Kasumi-1 (cell line): ENCODE data around the gene RNF41.
"Not testable (repeated sequence)": the region's sequence is repeated elsewhere in the genome, so short reads cannot be mapped to it uniquely, and the experiment has no call there.

ENCODE experiments used
- DNase-seq, 2 experiments: peaks; one replicate each; lab custom pipeline; 2025; lab: John Stamatoyannopoulos, UW

The RNF41 gene

DNA sequence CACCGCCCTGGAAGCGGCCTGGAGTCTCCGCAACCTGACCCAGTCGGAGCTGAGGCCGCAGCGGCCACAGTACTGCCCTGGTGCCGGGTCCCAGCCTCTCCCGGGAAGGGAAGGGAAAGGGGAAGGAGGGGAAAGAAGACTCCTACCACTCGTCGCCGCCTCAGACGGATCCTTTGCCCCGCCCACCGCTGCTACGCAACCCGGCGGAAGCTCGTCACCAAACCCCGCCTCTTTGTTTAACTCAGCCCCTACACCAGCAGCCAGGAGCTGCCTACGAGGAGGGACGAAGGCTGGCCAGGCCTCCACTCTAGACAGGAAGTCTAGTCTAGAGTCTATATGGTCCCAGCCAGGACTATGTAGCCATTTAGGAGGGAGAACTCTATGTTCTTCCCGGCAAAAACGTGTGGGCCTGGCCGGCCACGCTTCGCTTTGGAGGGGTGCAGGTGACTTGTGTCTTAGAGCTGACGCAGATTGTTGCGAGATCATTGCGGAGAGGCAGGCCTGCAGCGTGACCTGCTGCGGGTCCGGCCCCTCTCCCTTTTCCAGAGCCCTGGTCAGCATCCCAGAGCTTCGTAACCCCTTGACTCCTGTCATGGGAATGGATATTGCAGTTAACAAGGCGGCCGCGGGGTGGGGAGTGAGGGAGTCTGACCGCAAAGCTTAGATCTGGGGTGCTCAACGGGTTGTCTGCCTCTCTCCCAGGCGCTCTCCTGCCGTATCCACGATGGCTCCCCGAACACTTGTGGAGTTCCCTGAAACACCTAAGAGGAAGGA lies at the start of gene RNF41:
RNF41 (minus strand) TSS at position 166 of the 774 bp plus-strand sequence. CDS start 7,875 bp downstream, outside the sequence.
- DNase-seq: peak; percentile 97

DNA sequence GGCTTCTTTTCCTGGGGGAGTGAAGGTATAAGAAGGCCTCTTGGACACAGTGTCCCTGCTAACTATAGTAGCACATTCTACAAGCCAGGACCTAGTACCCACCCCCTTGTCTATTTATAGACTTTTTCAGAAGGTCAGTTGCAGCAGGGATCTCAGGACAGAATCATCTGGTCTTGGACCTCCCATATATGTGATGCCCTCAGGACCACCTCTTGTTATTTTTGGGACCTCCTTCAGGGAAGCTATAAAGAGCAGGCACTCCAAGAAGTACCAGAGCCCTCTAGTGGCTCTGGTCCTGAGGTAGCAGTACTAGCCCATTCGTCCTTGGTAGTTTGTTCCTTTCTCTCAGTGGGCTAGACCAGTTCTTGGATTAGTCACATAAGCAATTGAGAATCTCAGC lies 49.3 kb upstream of the RNF41 start:
- peak; percentile 66 to 86 for DNase-seq

DNA sequence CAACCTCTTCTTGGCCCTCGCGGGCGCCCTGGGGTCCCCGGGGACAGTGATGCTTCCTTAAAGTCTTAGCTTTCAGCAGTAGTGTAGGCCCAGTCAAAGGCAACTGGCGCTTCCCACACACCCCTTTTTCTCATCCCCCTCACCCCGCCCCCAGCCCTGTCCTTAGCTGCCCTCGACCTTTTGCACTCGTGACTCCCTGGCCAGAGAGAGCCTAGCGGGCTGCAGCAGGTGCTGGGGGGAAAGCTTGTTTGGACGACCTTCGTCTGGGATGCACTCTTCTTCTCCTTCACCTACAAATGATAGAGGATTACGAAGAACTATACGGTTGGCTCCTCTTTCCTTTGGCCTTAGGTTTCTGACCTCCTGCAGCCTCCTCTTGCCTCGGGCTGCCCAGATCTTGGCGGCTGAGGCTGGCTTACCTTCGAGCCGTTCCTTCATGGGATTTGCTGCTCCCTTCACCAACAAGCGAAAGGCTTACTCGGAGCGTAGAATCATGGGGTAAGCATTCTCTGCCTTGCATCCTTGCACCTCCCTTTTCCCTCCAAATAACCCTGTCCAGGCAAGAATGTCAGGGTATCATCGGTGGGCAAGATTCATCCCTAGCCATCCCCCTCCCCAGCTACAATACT lies 45.8 kb upstream of the RNF41 start:
- no peak for DNase-seq

DNA sequence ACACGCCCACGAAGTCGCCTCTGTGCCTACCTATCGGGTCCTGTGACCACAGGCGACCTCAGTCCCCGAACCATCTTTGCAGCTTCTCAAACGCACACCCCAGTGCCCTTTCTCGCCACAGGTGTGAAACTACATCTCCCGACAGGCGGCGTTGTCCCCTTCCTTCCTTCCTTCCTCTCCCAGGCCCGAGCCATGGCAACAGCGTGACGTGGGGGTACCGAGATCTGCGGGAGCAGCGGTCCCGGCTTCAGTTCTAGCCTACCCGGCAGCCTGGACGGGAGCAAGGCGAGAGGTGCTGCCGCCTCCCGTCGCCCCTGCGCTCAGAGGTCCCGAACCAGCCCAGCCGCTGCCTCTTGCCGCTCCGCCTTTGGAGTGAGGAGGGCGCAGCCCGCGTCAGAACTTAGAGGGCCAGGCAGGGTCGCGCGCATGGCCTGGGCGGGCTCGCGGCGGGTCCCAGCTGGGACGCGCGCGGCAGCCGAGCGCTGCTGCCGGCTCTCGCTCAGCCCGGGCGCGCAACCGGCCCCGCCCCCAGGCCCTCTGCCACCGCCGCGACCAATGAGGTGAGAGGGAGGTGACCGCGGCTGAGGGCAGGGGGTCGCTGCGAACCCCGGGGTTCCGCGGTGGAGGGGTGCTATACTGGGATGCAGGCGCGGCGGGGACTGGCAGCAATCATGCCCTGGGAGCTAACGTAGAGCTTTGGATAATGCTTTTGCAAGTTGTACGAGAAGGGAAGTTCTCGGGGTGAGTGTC lies 45.1 kb upstream of the RNF41 start, which contains the start of gene COQ10A:
COQ10A (plus strand) TSS at position 250 of the 750 bp plus-strand sequence; CDS start at position 427, 177 bp downstream.
- peak; percentile 87 to 91 for DNase-seq

DNA sequence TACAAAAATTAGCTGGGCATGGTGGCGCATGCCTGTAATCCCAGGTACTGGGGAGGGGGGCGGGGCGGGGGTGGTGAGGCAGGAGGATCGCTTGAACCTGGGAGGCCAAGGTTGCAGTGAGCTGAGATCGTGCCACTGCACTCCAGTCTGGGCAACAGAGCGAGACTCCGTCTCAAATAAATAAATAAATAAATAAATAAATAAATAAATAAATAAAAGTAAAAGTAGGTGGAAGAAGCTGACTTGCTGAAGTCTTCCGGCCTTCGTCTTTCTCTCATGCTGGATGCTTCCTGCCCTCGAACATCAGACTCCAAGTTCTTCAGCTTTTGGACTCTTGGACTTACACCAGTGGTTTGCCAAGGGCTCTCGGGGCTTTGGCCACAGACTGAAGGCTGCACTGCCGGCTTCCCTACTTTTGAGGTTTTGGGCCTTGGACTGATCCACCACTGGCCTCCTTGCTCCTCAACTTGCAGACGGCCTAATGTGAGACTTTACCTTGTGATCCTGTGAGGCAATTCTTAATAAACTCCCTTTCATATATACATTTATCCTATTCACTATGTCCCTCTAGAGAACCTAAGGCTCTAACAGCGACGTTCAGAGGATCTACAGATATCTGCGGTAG lies 44.5 kb upstream of the RNF41 start:
- not testable (repeated sequence) for DNase-seq

DNA sequence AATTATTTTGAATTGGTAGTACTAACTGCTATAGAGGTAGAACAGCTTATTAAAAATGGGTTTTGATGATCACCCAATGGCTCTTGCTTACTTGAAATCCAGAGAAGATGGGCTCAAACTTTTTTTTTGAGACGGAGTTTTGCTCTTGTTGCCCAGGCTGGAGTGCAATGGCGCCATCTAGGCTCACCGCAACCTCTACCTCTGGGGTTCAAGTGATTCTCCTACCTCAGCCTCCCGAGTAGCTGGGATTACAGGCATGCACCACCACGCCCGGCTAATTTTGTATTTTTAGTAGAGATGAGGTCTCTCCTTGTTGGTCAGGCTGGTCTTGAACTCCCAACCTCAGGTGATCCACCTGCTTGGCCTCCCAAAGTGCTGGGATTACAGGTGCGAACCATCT lies 41.2 kb upstream of the RNF41 start:
- not testable (repeated sequence) for DNase-seq

DNA sequence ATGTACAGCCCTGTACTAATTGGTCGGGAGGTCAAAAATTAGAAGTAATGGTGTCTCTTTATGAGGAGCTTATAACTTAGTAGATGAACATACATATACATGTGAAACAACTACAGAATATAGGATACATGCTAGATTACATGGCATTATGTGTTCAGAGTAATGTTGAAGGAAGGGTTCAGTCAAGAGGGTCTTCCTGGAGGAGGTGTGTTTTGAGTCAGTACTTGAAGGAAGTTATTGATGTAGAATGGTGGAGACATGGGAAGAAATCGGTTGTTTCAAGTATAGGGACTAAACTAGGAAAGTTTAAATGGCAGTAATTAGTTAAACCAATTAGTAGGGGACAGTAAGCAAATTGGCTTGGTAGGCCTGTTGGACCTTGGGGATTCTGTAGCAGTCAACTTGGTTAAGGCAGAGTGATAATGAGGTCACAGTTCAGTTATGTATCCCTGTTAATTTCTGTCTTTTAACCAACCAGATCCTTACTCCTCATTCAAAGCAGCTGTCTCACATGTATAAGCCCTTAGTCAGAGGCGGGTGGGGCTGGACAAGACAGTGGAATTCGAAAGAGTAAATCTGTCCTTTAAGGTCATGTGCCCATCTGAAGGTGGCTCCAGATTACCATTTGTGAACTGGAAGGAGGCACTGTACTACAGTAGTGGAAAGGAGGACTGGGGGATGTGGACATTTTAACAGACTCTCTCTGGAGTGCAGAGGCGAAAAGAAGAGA lies 39.9 kb upstream of the RNF41 start:
- no peak for DNase-seq

DNA sequence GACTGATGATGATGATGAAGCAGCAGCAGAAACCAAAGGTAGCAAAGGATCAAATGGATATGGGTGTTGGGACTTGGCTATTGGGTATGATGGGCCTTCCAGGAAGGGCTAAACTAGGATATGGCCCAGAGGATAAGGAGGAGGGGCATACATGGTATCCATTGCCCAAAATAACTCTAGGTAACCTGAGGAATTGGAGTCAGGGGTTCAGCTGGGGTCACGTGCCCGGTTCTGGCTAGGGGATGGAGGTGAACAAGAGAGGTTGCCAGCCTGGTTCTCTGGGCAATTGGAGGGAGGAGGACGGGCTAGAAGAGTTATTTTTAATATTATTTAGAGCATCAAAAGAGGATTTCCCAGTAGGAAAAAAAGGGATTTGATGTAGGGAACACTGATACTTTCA lies 39.2 kb upstream of the RNF41 start:
- no peak for DNase-seq

DNA sequence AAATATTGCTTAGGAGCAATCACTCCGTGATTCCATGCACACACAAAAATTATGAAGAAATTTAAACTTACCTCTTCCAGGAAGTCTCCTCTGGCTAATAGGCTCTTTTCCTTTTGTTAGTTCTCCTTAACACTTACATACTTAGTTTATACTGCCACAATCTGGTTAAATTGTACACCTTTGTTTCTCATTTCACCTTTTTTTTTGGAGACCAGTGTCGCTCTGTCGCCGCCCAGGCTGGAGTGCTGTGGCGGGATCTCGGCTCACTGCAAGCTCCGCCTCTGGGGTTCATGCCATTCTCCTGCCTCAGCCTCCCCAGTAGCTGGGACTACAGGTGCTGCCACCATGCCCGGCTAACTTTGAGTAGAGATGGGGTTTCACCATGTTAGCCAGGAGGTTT lies 38.7 kb upstream of the RNF41 start:
- no peak for DNase-seq

DNA sequence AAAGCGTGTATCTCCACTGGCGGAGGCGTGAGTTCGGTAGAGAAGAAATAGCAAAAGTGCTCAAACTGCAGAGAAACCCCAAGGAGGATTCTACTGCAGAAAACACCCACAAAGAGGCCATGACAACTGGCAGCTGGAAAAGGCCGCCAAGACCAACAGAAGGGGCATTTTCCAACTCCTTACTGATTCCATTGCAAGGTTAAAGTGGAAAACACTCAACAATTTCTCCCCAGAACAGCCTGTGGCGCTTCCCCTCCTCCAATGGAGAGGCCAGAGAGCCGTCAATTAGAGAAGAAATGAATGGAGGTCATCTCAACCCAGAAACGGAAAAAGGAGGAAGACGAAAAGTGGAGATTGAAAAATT lies 37.1 kb upstream of the RNF41 start:
- DNase-seq: no peak

DNA sequence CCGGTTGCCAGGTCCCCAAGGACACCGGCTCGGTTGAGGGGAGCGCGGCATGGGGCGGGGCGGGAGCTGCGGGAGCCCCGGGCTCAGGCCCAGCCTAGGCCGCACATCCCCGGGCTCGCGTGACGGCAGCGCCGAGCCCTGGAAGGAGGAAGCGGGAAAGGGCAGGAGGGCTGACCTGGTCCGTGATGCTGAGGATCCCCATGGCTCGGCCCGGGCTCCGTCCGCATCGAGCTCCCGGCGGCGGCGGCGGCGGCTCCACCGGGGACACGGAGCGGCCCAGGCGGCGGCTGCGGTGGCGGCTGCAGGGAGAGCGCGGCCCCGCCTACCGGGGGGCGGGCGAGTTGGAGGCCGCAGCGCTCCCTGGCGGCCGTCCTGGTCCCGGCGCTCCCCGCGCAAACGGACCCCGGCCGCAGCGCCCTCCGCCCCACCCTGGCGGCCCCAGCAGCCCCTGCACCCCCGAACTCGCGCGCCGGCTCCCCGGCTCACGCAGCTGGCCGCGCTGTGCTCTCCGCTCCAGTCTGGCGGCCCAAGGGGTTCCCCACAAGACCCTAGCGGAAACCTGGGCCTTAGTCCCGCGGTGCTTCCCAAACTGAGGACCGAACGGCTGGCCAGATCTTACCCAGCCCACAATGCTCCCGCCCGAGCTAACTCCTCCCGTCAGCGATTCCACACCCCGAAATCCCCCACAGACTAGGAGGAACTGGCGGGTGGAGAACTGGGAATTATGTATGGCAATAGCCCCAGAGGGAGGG lies 36.5 kb upstream of the RNF41 start, which contains the start of gene ANKRD52:
ANKRD52 (minus strand) TSS at position 317 of the 752 bp plus-strand sequence; CDS start at position 202, 115 bp downstream.
- peak; percentile 73 to 77 for DNase-seq

DNA sequence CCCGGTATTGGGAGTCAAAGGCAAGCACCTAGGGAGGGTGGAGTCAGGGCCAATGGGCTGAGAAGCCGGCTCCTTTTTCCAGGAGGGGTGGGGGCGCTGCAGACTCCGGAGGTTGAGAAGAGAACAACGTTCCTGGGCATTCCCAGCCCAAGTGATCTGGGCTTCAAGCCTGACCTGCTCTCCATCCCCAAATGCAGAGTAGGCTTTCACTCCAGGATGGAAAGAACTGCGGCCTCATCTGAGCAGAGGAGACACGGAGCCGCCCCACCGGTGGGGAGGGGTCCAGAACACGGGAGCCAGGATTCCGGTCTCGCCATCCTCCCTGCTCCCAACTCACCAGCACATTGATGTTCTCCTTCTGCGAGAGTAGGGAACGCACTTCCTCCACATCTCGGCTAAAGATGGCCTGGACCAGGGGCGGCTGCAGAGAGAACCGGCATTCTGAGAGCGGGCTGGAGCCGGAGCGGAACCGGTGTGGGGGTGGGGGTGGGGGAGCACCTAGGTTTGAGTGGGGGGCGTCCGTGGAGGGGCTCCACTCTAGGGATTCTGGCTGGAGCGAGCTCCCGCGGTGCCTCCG lies 35.9 kb upstream of the RNF41 start:
- peak in 1 of 2 experiments; percentile 36 for DNase-seq

DNA sequence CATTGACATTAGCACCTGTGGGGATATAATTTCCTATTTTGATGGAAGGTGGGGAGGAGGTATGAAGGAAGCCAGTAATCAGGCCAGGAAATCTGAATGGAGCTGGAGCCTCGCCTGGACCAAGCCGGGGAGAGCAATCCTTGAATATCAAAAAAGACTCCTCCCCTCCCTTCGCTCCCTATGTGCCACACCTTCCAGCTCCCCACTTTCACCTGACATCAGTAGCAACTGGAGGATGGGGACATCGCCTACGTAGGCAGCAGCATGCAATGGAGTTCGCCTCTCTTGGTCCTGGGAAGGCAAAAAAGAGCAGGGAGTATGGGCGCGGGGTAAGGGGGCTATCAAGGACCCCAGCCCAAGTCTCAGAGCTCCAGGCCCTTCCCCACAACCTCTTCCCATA lies 35.3 kb upstream of the RNF41 start:
- no peak for DNase-seq

DNA sequence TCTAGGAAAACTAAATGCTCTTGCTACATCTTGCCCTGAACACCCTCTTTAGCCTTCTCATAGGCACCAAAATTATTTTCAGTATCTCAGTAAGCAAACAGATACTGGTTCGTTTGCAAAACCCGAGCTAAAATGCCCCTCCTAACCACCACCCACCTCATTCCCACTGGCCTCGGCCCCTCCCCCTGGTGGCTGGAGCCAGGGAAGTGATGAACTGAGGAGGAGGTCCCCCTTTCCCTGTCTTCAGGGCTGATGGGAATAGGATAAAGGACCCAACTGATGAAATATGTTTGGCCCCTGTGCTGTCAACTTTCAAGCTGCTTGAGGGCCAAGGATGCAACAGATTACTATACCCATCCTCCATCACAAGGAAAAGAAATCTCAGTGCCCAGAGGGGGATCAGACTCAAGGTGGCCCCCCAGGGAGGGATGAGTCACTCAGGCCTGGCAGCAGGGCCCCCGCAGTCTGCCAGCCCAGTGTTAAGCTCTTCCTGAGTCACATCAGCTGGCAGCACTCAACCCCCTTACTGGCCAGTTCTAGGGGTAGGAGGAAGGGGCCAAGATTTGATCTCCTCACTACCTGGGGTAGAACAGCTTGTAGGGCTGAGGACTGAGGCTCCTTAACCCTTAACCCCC lies 34.7 kb upstream of the RNF41 start:
- no peak for DNase-seq

DNA sequence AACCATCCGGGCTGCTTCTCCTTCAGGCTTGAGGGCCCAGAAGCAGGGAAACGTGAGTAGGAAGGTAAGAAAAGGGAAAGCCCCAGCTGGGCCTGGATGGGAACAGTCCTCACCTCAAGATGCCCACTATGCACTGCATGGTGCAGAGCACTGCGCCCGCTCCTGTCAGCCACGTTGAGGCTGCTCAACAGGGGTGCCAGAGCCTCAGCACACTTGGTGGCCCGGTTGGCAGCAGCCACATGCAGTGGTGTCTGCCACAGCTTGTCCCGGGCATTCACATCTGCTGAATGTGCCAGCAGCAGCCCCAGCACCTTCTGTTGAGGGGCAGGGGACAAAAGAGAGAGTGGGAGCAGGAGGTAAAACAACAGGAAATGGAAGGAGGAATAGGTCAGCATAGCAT lies 33.9 kb upstream of the RNF41 start:
- no peak for DNase-seq

DNA sequence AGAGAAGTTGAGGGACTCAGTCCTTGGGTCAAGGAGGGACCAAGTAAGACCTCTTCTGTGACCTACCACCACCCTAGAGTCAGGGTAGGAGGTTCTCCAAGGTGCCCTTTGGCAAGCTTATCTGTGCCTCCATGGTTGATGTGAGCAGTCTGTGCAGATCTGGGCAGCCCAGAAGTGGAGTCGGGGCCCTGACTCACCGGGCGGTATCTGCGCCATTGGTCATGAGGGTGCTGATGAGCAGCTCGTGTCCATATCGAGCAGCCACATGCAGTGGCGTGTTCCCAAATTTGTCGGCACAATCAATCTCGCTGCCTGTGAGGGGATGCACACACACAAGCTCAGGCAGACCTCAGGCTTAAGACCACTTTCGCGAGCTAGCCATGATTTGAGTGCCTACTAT lies 31.4 kb upstream of the RNF41 start:
- DNase-seq: no peak

DNA sequence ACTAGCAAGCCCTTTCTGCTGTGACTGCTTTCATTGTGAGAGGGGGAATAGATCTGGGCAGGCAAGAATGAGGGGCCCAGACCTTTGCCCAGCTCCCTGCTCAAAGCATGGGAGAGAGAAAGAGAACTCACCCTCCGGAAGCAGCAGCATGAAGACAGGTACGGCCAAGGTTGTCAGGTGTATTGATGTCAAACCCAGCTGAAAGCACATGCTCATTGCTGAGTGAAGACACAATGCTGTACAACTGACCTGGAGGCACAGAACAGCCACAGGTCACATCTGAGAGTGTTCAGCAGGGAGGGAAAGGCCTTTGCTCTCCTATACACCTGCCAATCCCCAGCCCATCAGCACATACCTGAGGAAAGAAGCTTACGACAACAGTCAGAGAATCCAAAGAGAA lies 30.9 kb upstream of the RNF41 start:
- no peak for DNase-seq

DNA sequence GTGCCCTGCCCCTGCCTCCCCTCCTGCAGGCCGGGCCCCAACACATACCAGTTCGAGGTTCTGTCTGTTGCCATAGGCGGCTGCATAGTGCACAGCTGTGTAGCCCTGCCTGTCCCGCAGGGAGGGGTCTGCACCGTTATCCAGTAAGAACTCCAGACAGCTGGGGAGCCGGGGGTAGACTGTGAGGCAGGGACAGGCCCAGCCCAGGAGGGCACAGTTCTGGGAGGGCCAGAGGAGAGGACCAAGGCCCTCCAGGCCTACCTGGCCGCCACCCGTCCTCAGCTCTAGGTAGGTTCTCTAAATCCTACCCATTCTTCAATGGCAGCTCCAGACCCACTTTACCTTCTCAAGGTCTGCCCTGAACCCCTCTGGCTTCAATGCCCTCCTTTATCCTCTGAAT lies 27.0 kb upstream of the RNF41 start:
- DNase-seq: no peak

DNA sequence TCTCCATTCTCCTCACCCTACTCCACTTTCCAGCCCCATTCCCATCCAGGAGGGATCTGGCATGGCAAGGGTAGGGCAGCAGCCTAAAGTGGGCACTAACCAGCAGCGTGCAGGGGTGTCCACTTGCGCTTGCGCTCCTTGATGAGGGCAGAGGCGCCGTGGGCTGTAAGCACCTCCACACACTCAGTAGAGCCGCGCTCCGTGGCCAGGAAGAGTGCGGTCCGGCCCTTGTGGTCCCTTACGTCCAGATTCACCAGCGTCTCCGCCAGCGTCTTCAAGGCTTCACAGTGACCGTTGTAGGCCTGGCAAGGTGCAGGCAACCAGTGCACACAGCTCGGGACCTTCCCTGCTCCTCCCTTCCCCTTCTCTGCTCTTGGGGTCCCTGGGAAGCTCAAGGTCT lies 26.2 kb upstream of the RNF41 start:
- no peak for DNase-seq

DNA sequence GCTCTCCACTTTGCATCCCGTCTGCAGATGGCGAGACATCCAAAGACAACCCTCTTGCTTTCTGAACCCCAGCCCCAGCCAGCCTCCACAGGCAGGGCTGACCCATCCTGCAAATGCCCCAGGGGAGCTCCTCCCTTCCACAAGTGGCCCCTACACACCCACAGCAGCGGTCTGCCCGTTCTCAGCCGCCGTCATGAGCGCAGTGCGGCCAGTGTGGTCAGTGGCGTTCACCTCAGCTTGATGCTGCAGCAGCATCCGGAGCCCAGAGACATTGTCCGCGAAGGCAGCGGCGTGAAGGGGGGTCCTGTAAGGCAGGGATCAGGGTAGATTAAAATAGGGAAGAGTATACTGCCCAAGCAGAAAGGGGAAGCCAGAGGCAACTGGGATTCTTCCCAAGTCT lies 22.8 kb upstream of the RNF41 start:
- no peak for DNase-seq
